Fibroblast of mammary gland (primary cell): ENCODE measurements around the gene ACKR3.
A peak's percentile ranks its signal among the peaks of the same experiment; 100 is the strongest.

ENCODE experiments used
- DNase-seq: peaks from one replicate; pipeline ENCODE4 v3.0.0-alpha.2; 2010; ENCODE audit warnings: low read depth
- H3K4me3 ChIP-seq: 2 replicates; pipeline ENCODE4 v1.5.1; 2011; ENCODE audit warnings: low read depth, mild to moderate bottlenecking, low read length, moderate library complexity; ENCODE audit not compliant: control insufficient read depth
- CTCF ChIP-seq: conservative IDR thresholded peaks from 2 replicates; pipeline ENCODE4 v1.5.1; 2011; ENCODE audit warnings: low read depth, low read length, inconsistent platforms; ENCODE audit not compliant: control insufficient read depth, insufficient read depth

ACKR3 gene

GRCh38 chr2:236558036-236558435 is 11.6 kb upstream of the ACKR3 start:
- H3K4me3 ChIP-seq = no peak overlapping the region

GRCh38 chr2:236558993-236559978 is 10.3 kb upstream of the ACKR3 start:
- TF ChIP-seq CTCF = no peak
- DNase-seq = no peak
- no peak overlapping the region for H3K4me3 ChIP-seq

More at GRCh38 chr2:236558036-236558435, 11.6 kb upstream of the ACKR3 start:
- DNase-seq = no peak
- no peak for TF ChIP-seq CTCF

- no peak for DNase-seq
- no peak for TF ChIP-seq CTCF
- no peak overlapping the region for H3K4me3 ChIP-seq
These were observed 7.8 kb upstream of the ACKR3 start for GRCh38 chr2:236561874-236562273.

GRCh38 chr2:236562434-236562833 is 7.2 kb upstream of the ACKR3 start:
- DNase-seq = peak; percentile 33
- TF ChIP-seq CTCF = peak; percentile 60
- no peak overlapping the region for H3K4me3 ChIP-seq

GRCh38 chr2:236563953-236564352 is 5.7 kb upstream of the ACKR3 start:
- H3K4me3 ChIP-seq = no peak overlapping the region
- no peak for DNase-seq
- TF ChIP-seq CTCF = no peak

- TF ChIP-seq CTCF = no peak
- no peak for DNase-seq
- no peak overlapping the region for H3K4me3 ChIP-seq
These were observed 4.4 kb upstream of the ACKR3 start for GRCh38 chr2:236565212-236565611.
